DND-41 (cell line): Measurements from ENCODE around the gene ARHGAP25.
A peak's percentile ranks its signal among the peaks of the same experiment; 100 is the strongest.

ENCODE experiments used
- ATAC-seq: fragments of 200-7000 bp; cut with Tn5 transposase; 3 replicates; pipeline ENCODE4 v1.9.1; 2021; ENCODE audit warnings: low read depth; ENCODE audit not compliant: insufficient read depth
- DNase-seq: peaks from one replicate; pipeline ENCODE4 v3.0.0-alpha.2; 2020
- H2AFZ ChIP-seq: 2 replicates; pipeline ENCODE4 v1.6.0; 2012; ENCODE audit warnings: low read depth, low read length
- H3K27ac ChIP-seq: 2 replicates; pipeline ENCODE4 v1.5.1; 2012; ENCODE audit warnings: low read length, inconsistent platforms
- H3K27me3 ChIP-seq: fragments of 200-600 bp; sonication (generic); 2 replicates; pipeline ENCODE4 v1.6.0; 2012; ENCODE audit warnings: low read length, mild to moderate bottlenecking, inconsistent platforms; ENCODE audit not compliant: insufficient read depth, poor library complexity
- H3K36me3 ChIP-seq: 2 replicates; pipeline ENCODE4 v1.5.1; 2012; ENCODE audit warnings: low read length, inconsistent platforms; ENCODE audit not compliant: insufficient read depth
- H3K4me1 ChIP-seq: 2 replicates; pipeline ENCODE4 v1.5.1; 2012; ENCODE audit warnings: mild to moderate bottlenecking, low read length; ENCODE audit not compliant: insufficient read depth
- H3K4me2 ChIP-seq: 2 replicates; pipeline ENCODE4 v1.6.0; 2012; ENCODE audit warnings: mild to moderate bottlenecking, moderate library complexity, low read length, inconsistent platforms; ENCODE audit not compliant: insufficient read depth
- H3K4me3 ChIP-seq, 2 experiments: fragments of 200-600 bp in 1 of 2; shearing (Covaris generic) in 1 of 2; 2 replicates each; pipeline ENCODE4 v1.5.1; 2012 to 2016; ENCODE audit warnings: inconsistent platforms in 2 of 2, low read length in 2 of 2, mild to moderate bottlenecking in 2 of 2, low read depth in 1 of 2, moderate library complexity in 1 of 2
- H3K79me2 ChIP-seq: 2 replicates; pipeline ENCODE4 v1.6.0; 2012; ENCODE audit warnings: low read length, inconsistent platforms; ENCODE audit not compliant: insufficient read depth
- H3K9ac ChIP-seq: 2 replicates; pipeline ENCODE4 v1.6.0; 2012; ENCODE audit warnings: low read depth, mild to moderate bottlenecking, inconsistent platforms, low read length, moderate library complexity
- H3K9me3 ChIP-seq: 2 replicates; pipeline ENCODE4 v1.5.1; 2012; ENCODE audit warnings: low read length, moderate library complexity, mild to moderate bottlenecking, inconsistent platforms; ENCODE audit not compliant: insufficient read depth, severe bottlenecking
- H4K20me1 ChIP-seq: 2 replicates; pipeline ENCODE4 v1.6.0; 2012; ENCODE audit warnings: low read length; ENCODE audit not compliant: insufficient read depth
- EZH2 ChIP-seq: IDR thresholded peaks from 3 replicates; pipeline ENCODE4 v1.6.1; 2012; ENCODE audit warnings: borderline replicate concordance, low read depth, mild to moderate bottlenecking, moderate library complexity, low read length, inconsistent platforms; ENCODE audit not compliant: severe bottlenecking
- TF ChIP-seq, protein P1 (sequence below): IDR thresholded peaks from 2 replicates; pipeline ENCODE4 v1.5.1; 2012; ENCODE audit warnings: borderline replicate concordance, low read length, moderate library complexity, mild to moderate bottlenecking; ENCODE audit not compliant: poor library complexity, severe bottlenecking; ENCODE audit errors: extremely low read depth

The ARHGAP25 gene

GRCh38 chr2:68740400-68740914, 5.8 kb downstream of the ARHGAP25 start:
- peak overlapping the region; percentile 2; the same call in 1 of the 2 replicates for H3K27ac ChIP-seq
- H3K27me3 ChIP-seq = no peaks in the 10 kb centered on the region
- H4K20me1 ChIP-seq = no peaks in the 10 kb centered on the region
- H3K9ac ChIP-seq = no peak overlapping the region; the same call in 1 of the 2 replicates
- H2AFZ ChIP-seq = no peak overlapping the region
- H3K36me3 ChIP-seq = peaks cover 18% of the 10 kb centered on the region
- no peak for ATAC-seq
- no peak for DNase-seq
- 0 out of 2 replicates have a peak overlapping the region, but pooled peaks have one; percentile 13 for H3K4me2 ChIP-seq
- TF ChIP-seq, protein P1, sequence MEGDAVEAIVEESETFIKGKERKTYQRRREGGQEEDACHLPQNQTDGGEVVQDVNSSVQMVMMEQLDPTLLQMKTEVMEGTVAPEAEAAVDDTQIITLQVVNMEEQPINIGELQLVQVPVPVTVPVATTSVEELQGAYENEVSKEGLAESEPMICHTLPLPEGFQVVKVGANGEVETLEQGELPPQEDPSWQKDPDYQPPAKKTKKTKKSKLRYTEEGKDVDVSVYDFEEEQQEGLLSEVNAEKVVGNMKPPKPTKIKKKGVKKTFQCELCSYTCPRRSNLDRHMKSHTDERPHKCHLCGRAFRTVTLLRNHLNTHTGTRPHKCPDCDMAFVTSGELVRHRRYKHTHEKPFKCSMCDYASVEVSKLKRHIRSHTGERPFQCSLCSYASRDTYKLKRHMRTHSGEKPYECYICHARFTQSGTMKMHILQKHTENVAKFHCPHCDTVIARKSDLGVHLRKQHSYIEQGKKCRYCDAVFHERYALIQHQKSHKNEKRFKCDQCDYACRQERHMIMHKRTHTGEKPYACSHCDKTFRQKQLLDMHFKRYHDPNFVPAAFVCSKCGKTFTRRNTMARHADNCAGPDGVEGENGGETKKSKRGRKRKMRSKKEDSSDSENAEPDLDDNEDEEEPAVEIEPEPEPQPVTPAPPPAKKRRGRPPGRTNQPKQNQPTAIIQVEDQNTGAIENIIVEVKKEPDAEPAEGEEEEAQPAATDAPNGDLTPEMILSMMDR = no peak
- no peak for TF ChIP-seq EZH2
- H3K4me3 ChIP-seq = no peak overlapping the region
- peaks cover 99% of the 10 kb centered on the region for H3K79me2 ChIP-seq
- peaks cover 92% of the 10 kb centered on the region for H3K4me1 ChIP-seq
- H3K9me3 ChIP-seq = no peaks in the 10 kb centered on the region

GRCh38 chr2:68741238-68741637, 6.6 kb downstream of the ARHGAP25 start:
- Histone ChIP-seq H3K4me2 (peak overlapping the region; percentile 9; the same call in 1 of the 2 replicates), H3K4me3 (no peak overlapping the region), H3K4me1 (peaks cover 85% of the 10 kb centered on the region), H3K79me2 (peaks cover 97% of the 10 kb centered on the region), H3K27me3 (no peaks in the 10 kb centered on the region), H4K20me1 (no peaks in the 10 kb centered on the region), H3K9me3 (no peaks in the 10 kb centered on the region), H3K36me3 (peaks cover 21% of the 10 kb centered on the region), H3K27ac (peak overlapping the region; percentile 10; the same call in 1 of the 2 replicates), H2AFZ (no peak overlapping the region), H3K9ac (no peak overlapping the region; the same call in 1 of the 2 replicates)
- ATAC-seq (no peak), DNase-seq (no peak)
- TF ChIP-seq, protein P1 = no peak
- no peak for TF ChIP-seq EZH2

GRCh38 chr2:68741805-68742306, 7.2 kb downstream of the ARHGAP25 start:
- no peak overlapping the region for H2AFZ ChIP-seq
- no peaks in the 10 kb centered on the region for H3K27me3 ChIP-seq
- no peaks in the 10 kb centered on the region for H3K9me3 ChIP-seq
- peaks cover 94% of the 10 kb centered on the region for H3K79me2 ChIP-seq
- H3K4me1 ChIP-seq = peaks cover 79% of the 10 kb centered on the region
- TF ChIP-seq EZH2 = no peak
- TF ChIP-seq, protein P1 = no peak
- H3K4me3 ChIP-seq = no peak overlapping the region
- 0 out of 2 replicates have a peak overlapping the region, but pooled peaks have one; percentile 34 for H3K27ac ChIP-seq
- peaks cover 21% of the 10 kb centered on the region for H3K36me3 ChIP-seq
- peak overlapping the region; percentile 4; the same call in 1 of the 2 replicates for H3K4me2 ChIP-seq
- DNase-seq (no peak), ATAC-seq (no peak)
- H4K20me1 ChIP-seq = no peaks in the 10 kb centered on the region
- no peak overlapping the region for H3K9ac ChIP-seq
